NOMO-1 treated with dmso at 0.1 percent for 144 hours (cell line): Measurements from ENCODE around the gene DEFB113.

Experiments
- DNase-seq: peaks from one replicate; lab custom pipeline; 2025; ENCODE audit not compliant: unreplicated experiment; lab: John Stamatoyannopoulos, UW

DEFB113 gene

GRCh38 chr6:49937017-49937416, 32.4 kb downstream of the DEFB113 start:
- DNase-seq = no peak

DNA sequence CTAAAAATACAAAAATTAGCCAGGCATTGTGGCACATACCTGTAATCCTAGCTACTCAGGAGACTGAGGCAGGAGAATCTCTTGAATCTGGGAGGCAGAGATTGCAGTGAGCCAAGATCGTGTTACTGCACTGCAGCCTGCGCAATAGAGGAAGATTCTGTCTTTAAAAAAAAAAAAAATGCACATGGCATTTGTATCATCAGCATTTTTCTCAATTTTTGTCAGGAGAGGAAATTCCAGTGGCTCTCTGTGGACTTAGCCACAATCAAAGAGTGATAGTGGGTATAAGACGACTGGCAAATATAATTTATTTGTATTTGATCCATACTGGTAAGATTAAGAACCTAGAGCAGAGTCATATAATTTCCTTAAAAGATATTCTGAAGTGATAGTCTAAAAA, 34.0 kb downstream of the DEFB113 start:
- DNase-seq = no peak

DNA sequence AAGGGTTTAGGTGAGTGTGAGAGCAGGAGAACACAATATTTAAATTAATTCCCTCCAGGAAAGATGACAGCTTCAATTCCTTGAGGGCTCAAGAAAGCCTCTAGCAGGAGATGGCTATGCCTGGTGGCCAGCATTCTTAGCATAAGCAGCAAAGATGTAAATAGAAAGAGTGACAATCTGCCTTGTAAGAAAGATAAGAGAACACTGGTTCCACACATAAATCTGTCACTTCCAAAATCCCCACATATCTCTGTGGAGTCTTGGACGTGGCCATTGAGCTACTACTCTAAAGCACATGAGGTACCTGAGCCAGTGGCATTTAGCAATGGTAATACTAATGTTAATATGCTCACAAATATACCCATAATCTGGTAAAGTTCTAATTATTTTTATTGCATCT, 34.7 kb downstream of the DEFB113 start:
- no peak for DNase-seq

DNA sequence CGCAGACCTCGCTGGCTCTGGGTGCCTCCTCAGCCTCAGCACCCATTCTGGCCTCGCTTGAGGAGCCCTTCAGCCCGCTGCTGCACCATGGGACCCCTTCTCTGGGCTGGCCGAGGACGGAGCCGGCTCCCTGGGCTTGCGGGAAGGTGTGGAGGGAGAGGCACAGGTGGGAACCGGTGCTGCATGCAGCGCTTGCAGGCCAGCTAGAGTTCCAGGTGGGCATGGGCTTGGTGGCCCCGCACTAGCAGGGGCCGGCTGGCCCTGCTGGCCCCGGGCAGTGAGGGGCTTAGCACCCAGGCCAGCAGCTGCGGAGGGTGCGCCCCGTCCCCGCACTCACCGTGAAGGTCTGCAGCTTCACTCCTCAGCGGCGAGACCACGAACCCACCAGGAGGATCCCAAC, 35.9 kb downstream of the DEFB113 start:
- no peak for DNase-seq

DNA sequence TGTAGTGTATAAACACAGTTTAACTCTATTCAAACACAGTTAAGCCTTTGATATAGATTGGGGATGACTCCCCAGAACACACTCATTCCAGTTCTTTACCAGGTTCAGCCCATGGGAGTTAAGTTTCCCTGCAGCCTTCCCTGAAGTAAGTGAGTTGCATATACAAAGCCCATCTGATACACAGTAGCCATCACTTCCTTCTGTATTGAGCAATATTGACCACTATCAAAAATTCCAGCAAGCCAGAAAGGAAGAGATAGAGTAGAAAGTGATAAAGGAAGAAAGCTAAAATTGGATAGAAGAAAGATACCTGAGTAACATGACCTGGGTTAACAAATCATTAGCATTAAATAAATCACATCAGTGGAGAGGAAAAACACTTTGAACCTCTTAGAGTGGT, 40.1 kb downstream of the DEFB113 start:
- no peak for DNase-seq

- no peak for DNase-seq
These were observed 45.6 kb downstream of the DEFB113 start for GRCh38 chr6:49923826-49924225.

GRCh38 chr6:49919935-49920644, 49.3 kb downstream of the DEFB113 start:
- no peak for DNase-seq

DNA sequence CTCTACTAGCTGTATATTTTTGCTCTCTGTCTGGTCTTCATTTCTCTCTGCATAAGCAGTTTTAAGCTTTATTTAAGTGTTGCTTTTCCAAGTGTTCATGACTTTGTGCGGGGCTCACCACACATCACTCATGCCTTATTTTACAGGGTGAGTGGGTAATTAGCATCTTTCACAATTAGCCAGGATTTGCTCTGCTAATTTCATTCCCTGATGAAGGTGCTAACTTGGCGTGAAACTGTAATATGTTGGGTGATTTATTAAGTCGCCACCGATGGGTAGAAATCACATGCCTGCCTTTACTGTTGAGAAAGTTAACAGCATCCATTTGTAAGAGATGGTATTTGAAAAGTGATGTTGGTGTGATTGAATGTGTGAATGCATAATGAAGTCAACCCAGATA, 50.2 kb downstream of the DEFB113 start:
- DNase-seq = no peak

DNA sequence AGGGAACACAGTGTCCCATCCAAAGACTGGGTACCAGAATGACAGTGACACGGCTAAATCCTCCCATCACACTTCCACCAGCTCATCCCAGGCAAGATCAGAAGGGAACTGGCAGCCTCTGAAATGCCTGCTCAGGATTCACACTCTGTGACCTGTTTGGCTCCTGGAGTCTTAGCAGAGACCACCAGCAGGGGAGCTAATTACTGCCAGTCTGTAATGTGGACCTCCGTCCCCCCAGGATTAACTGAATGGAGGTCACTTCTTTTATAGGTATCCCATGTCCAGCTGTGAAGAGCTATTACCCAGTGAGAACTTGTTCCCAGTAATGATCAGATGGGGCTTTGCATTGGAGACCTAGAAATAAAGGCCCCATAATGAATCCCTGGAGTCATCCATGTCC, 50.6 kb downstream of the DEFB113 start:
- no peak for DNase-seq
